Lung (tissue), 12 donors: ENCODE measurements around the gene LOXHD1. TPM values are rescaled to one million over a fixed set of nuclear protein-coding genes. Genes with fewer than 3 reads are reported as not detected.

Experiments
- ATAC-seq: fragments of 200-7000 bp; cut with Tn5 transposase; one replicate; pipeline ENCODE4 v1.9.1; 2020; ENCODE audit warnings: moderate number of reproducible peaks; ENCODE audit not compliant: insufficient read depth, low FRiP score
- DNase-seq, 3 donors: peaks; one replicate each; pipeline ENCODE4 v3.0.0-alpha.2; 2013 to 2017
- H3K27ac ChIP-seq, 2 donors: one replicate each; pipeline ENCODE4 v1.5.1; 2013; ENCODE audit warnings: mild to moderate bottlenecking in 2 of 2, moderate library complexity in 2 of 2, control low read depth in 1 of 2, inconsistent platforms in 1 of 2, low read depth in 1 of 2, low read length in 1 of 2
- H3K27me3 ChIP-seq, 3 donors: one replicate each; pipeline ENCODE4 v1.5.1; 2013; ENCODE audit warnings: low read length in 2 of 3; ENCODE audit not compliant: control insufficient read depth in 3 of 3, insufficient read depth in 3 of 3
- H3K36me3 ChIP-seq, 4 donors: one replicate each; pipeline ENCODE4 v1.5.1; 2013; ENCODE audit warnings: low read length in 4 of 4, mild to moderate bottlenecking in 1 of 4, moderate library complexity in 1 of 4; ENCODE audit not compliant: control insufficient read depth in 4 of 4, insufficient read depth in 4 of 4
- H3K4me1 ChIP-seq, 5 donors: one replicate each; pipeline ENCODE4 v1.5.1; 2013; ENCODE audit warnings: low read length in 5 of 5, mild to moderate bottlenecking in 2 of 5, moderate library complexity in 1 of 5; ENCODE audit not compliant: control insufficient read depth in 5 of 5, insufficient read depth in 5 of 5
- H3K4me3 ChIP-seq: one replicate; pipeline ENCODE4 v1.5.1; 2013; ENCODE audit warnings: mild to moderate bottlenecking, control low read depth, moderate library complexity
- H3K9ac ChIP-seq, 2 donors: one replicate each; pipeline ENCODE4 v1.5.1; 2013; ENCODE audit warnings: low read length in 2 of 2, control low read depth in 1 of 2; ENCODE audit not compliant: insufficient read depth in 1 of 2
- H3K9me3 ChIP-seq, 4 donors: one replicate each; pipeline ENCODE4 v1.5.1; 2013; ENCODE audit warnings: low read length in 3 of 4, mild to moderate bottlenecking in 1 of 4, moderate library complexity in 1 of 4; ENCODE audit not compliant: control insufficient read depth in 4 of 4, insufficient read depth in 3 of 4
- WGBS, 2 donors: extraction: QIAGEN DNeasy Blood & Tissue Kit; methylation state at CpG; one replicate each; pipeline ENCODE4 v1.1.7; 2013; 5-methylcytosine and 5-hydroxymethylcytosine counted together
- polyA plus RNA-seq, 2 donors: library from polyadenylated mRNA; stranded (reverse); fragments of 200-250 nt; gene quantifications; one replicate each; pipeline ENCODE4 v1.2.1, GENCODE V29; 2013
- total RNA-seq, 2 donors: library from RNA; depleted of rRNA in 1 of 2; stranded (reverse); fragments of >200 nt in 1 of 2; gene quantifications; one replicate each; pipeline ENCODE4 v1.2.1, GENCODE V29; 2014 to 2021
- TF ChIP-seq, protein P1 (sequence below): IDR thresholded peaks from 2 replicates; pipeline ENCODE4 v1.5.1; 2012; ENCODE audit warnings: mild to moderate bottlenecking; ENCODE audit errors: control extremely low read depth, extremely low read depth
- donor health status: control.
- donor health status: control.
- donor health status: Bipolar disorder and iron deficiency.
- donor health status: healthy.
- donor health status: DM: yes; HTN: yes; CAD: no.

LOXHD1 gene
- total and polyA plus RNA-seq, 4 donors = 0.45 to 3.1 (median 1.2) TPM

DNA sequence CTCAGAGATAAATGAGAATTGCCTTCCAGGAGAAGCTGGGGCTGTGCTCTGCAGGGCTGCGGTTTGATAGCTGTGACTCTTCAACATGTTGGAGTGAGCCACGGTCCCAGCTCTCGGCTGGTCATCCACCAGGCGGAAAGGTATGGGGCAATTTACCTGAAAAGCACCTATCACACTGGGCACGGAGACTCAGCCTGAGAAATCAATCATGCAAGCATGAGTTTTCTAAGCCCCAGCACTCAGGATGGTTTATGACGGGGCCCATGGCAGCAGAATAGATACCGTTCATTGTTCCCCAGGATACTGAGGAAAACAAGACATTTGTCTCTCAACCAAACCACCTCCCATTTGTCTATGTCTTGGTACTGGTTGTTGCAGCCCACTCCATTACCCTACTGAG lies 83.9 kb downstream of the LOXHD1 start:
- Histone ChIP-seq H3K4me1 (peaks cover 0 to 4% (median 0%) of the 10 kb centered on the region in 5 donors), H3K36me3 (no peaks in the 10 kb centered on the region), H3K27me3 (peaks cover 0 to 6% (median 0%) of the 10 kb centered on the region in 3 donors), H3K4me3 (no peak overlapping the region), H3K27ac (no peak overlapping the region), H3K9ac (no peak overlapping the region), H3K9me3 (peaks cover 0 to 9% (median 0%) of the 10 kb centered on the region in 4 donors)
- WGBS, 2 donors = 93 to 94% methylated on average over 7 of the region's 7 CpGs
- TF ChIP-seq, protein P1, sequence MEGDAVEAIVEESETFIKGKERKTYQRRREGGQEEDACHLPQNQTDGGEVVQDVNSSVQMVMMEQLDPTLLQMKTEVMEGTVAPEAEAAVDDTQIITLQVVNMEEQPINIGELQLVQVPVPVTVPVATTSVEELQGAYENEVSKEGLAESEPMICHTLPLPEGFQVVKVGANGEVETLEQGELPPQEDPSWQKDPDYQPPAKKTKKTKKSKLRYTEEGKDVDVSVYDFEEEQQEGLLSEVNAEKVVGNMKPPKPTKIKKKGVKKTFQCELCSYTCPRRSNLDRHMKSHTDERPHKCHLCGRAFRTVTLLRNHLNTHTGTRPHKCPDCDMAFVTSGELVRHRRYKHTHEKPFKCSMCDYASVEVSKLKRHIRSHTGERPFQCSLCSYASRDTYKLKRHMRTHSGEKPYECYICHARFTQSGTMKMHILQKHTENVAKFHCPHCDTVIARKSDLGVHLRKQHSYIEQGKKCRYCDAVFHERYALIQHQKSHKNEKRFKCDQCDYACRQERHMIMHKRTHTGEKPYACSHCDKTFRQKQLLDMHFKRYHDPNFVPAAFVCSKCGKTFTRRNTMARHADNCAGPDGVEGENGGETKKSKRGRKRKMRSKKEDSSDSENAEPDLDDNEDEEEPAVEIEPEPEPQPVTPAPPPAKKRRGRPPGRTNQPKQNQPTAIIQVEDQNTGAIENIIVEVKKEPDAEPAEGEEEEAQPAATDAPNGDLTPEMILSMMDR = no peak
- ATAC-seq (no peak), DNase-seq (no peak)

DNA sequence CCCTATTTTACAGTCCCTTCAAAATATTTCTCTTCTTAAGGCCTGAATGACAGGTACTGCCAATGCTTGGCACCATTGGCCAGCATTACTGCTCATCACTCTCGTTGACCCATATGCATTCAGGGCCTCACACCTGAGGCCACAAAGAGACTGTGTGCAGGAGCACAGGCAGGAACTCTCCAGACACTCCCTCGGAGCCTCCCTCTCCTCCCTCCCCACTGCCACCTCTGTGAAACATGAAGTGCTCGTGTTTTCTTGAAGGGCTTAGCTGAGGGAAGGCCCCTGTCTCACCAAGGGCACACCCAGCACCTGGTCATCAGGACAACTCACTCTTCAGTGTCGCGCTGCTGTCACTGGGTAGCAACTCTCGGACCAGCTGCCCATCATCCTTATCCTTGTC lies 85.3 kb downstream of the LOXHD1 start:
- DNase-seq = no peak
- Histone ChIP-seq H3K4me3 (no peak overlapping the region), H3K27me3 (peaks cover 0 to 6% (median 0%) of the 10 kb centered on the region in 3 donors), H3K4me1 (no peaks in the 10 kb centered on the region), H3K9ac (no peak overlapping the region), H3K27ac (no peak overlapping the region), H3K36me3 (no peaks in the 10 kb centered on the region), H3K9me3 (peaks cover 0 to 6% (median 0%) of the 10 kb centered on the region in 4 donors)
- no peak for ATAC-seq
- TF ChIP-seq, protein P1 = no peak
- 85 to 89% methylated on average over 6 of the region's 6 CpGs for WGBS, 2 donors

DNA sequence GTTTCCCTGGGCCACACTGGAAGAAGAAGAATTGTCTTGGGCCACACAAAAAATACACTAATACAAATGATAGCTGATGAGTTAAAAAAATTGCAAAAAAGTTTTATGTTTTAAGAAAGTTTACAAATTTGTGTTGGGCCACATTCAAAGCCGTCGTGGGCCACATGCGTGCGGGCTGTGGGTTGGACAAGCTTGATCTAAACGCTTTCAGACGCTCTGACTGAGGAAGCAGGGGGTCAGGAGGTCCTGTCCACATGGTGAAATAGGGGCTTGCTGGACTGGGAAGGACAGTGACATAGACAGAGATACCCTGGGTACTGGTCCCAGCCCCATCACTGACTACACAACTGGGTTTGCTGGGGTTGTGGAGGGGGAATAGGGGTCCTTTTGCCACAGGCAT lies 86.4 kb downstream of the LOXHD1 start:
- Histone ChIP-seq H3K9me3 (peaks cover 0 to 2% (median 0%) of the 10 kb centered on the region in 4 donors), H3K27me3 (peaks cover 0 to 6% (median 0%) of the 10 kb centered on the region in 3 donors), H3K27ac (no peak overlapping the region), H3K9ac (no peak overlapping the region), H3K4me1 (no peaks in the 10 kb centered on the region), H3K4me3 (no peak overlapping the region), H3K36me3 (no peaks in the 10 kb centered on the region)
- DNase-seq (no peak), ATAC-seq (no peak)
- WGBS, 2 donors = 87 to 92% methylated on average over 6 of the region's 6 CpGs
- TF ChIP-seq, protein P1 = no peak

- no peaks in the 10 kb centered on the region for H3K4me1 ChIP-seq
- WGBS, 2 donors = 80 to 97% methylated on average over 5 of the region's 5 CpGs
- H3K27ac ChIP-seq = no peak overlapping the region
- TF ChIP-seq, protein P1 = no peak
- H3K4me3 ChIP-seq = no peak overlapping the region
- peaks cover 0 to 2% (median 0%) of the 10 kb centered on the region in 4 donors for H3K9me3 ChIP-seq
- H3K36me3 ChIP-seq = no peaks in the 10 kb centered on the region
- H3K27me3 ChIP-seq = peaks cover 0 to 6% (median 0%) of the 10 kb centered on the region in 3 donors
- no peak for ATAC-seq
- DNase-seq = no peak
- H3K9ac ChIP-seq = no peak overlapping the region
Measured at GRCh38 chr18:46570134-46570533, 86.9 kb downstream of the LOXHD1 start.
